Prostate gland (tissue), 2 donors: Measurements from ENCODE around the gene PFAS.

Source experiments
- POLR2A ChIP-seq: fragments of 450-650 bp; IDR thresholded peaks from one replicate; pipeline ENCODE4 v1.6.1; 2016; ENCODE audit warnings: antibody characterized with exemption, mild to moderate bottlenecking
- TF ChIP-seq, protein P1 (sequence below), 4 experiments: fragments of 200-600 bp in 2 of 4; fragments of 450-650 bp in 2 of 4; sonication (generic) in 2 of 4; IDR thresholded peaks; 1 replicate in 3 of 4; 2 replicates in 1 of 4; pipeline ENCODE4 v1.5.1; 2016 to 2019; ENCODE audit warnings: antibody characterized with exemption in 4 of 4, mild to moderate bottlenecking in 2 of 4, moderate library complexity in 2 of 4

DNA sequence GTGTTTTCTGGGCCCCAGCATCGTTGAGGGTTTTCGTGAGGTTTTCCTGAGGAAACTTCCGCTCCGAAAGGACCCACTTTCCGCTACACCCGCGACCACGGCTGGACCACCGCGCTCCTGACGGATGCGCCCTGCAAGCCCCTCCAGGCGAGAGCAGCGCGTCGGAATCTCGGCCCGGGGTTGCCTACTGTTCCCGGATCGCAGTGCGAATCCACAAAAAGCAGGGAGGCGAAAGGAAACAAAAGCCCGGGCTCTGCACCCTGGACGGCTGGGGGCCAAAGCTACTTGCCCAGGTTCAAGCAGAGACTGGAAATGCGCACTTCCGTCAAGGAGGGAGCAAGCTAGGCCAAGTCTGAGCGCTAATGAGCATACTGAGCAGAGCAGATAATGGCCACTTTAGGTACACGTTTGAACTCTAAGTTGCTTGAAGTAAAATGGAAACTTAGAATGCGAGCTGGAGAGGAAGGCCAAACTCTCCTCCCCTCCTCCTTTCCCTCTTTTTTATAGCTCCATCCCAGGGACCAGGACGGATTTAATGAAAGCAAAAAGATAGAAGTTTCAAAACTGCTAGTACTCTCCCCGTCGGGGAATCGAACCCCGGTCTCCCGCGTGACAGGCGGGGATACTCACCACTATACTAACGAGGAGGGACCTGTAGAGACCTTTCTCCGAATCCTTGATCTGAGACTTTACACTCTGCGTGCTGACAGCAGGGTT, 27.3 kb upstream of the PFAS start:
- TF ChIP-seq, protein P1, sequence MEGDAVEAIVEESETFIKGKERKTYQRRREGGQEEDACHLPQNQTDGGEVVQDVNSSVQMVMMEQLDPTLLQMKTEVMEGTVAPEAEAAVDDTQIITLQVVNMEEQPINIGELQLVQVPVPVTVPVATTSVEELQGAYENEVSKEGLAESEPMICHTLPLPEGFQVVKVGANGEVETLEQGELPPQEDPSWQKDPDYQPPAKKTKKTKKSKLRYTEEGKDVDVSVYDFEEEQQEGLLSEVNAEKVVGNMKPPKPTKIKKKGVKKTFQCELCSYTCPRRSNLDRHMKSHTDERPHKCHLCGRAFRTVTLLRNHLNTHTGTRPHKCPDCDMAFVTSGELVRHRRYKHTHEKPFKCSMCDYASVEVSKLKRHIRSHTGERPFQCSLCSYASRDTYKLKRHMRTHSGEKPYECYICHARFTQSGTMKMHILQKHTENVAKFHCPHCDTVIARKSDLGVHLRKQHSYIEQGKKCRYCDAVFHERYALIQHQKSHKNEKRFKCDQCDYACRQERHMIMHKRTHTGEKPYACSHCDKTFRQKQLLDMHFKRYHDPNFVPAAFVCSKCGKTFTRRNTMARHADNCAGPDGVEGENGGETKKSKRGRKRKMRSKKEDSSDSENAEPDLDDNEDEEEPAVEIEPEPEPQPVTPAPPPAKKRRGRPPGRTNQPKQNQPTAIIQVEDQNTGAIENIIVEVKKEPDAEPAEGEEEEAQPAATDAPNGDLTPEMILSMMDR (IDR thresholded peaks at IDR 0.05) = no peak
- TF ChIP-seq POLR2A = no peak
